Posterior cingulate gyrus (tissue), 11 donors: Measurements from ENCODE around the gene COMT.

Experiments used
- DNase-seq, 10 donors: peaks; one replicate each; pipeline versions ENCODE4 v3.0.0 to v3.0.0-alpha.2; 2020 to 2021; ENCODE audit warnings: mixed read lengths in 3 of 10
- intact Hi-C: fragments of 100-400 bp; cut with DNase I; formaldehyde crosslinking; loops from one replicate; pipeline ENCODE4 v1.15.1; 2023

COMT gene

DNA sequence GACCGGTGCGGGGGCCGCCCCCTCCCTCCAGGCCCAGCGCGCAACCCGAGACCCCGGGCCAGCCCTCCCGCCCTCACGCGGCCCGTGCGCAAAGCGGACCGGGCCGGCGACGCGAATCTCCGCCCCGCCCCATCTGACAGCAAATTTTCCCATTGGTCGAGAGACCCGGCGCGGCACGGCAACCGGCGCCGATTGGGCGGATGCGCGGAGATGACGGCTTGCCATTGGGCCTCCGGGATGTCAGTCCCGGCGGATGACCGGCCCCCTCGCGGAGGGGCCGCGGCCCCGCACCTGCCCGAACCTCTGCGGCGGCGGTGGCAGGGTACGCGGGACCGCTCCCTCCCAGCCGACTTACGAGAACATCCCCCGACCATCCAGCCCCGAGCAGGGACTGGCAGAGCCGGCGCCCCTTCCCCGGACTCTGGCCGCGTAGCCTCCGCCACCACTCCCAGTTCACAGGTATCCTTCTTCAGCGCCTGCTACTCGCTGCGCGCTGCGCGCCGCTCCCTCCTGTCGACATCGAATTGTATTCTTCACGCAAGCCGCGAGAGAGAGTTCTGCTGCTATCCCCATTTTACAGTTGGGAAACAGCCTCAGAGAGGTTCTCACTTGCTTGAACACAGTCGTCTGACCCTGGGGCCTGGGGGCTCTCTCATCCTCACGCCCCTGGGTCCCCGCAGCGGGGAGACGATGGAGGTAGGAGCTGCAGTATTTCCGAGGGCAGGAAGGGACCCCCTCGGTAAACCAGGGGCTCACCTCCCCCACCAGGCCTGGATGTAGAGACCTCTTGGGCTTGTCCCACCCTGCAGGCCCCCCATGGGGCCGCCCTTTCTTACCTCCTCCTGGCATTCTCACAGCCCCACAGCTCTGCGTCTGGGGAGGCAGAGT is 75.4 kb downstream of the COMT start, which contains the start of gene ARVCF:
TSS of gene ARVCF (minus strand) at position 90 of the 888 bp plus-strand sequence. CDS start 26,029 bp downstream, outside the sequence.
- intact Hi-C loops = no loop called here
- DNase-seq = peak; percentile 89 to 99 (median 92)

DNA sequence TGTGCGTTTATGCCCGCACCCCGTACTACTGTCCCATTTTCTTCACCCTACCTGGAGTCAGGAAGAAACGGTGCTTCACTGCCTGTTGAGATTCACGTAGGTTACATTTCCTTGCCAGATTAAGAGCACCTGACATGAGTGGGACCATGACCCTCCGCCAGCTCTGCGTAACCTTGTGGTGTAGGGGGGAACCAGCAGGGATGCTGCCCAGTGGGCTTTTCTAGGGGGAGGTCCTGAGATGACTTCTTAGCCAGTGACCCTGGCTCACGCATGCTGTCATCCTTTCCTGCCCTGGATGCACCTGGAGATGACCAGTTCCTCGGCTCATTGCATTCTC is 76.0 kb downstream of the COMT start:
- intact Hi-C loops = no loop called here

GRCh38 chr22:20018001-20018400 is 76.4 kb downstream of the COMT start:
- intact Hi-C loops = no loop called here

More for the DNA sequence above, 76.0 kb downstream of the COMT start:
- peak in 2 of 10 donors; percentile 58 to 59 for DNase-seq

More at GRCh38 chr22:20018001-20018400, 76.4 kb downstream of the COMT start:
- peak in 2 of 10 donors; percentile 12 to 49 for DNase-seq
